DMS 273 (cell line): Measurements from ENCODE around the gene ATF7IP2.
"Not testable (repeated sequence)": the region's sequence is repeated elsewhere in the genome, so short reads cannot be mapped to it uniquely, and the experiment has no call there.

Experiments used
- DNase-seq: peaks from one replicate; lab custom pipeline; 2025; ENCODE audit not compliant: unreplicated experiment; lab: John Stamatoyannopoulos, UW

Gene ATF7IP2

DNA sequence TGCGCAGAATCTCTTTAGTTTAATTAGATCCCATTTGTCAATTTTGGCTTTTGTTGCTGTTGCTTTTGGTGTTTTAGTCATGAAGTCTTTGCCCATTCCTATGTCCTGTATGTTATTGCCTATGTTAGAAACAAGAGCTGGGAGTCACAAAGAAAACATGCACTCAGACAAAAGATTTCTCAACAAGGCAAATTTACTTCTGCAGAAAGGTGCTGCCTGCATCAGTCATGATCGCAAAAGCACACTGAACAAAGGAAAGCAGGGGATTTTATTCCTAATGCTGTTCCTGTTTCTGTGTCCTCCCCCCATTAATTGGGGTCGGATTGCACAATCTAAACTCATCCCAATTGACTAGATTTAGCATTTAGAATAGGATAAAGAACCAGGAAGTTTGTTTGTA, 55.9 kb downstream of the ATF7IP2 start:
- no peak for DNase-seq

DNA sequence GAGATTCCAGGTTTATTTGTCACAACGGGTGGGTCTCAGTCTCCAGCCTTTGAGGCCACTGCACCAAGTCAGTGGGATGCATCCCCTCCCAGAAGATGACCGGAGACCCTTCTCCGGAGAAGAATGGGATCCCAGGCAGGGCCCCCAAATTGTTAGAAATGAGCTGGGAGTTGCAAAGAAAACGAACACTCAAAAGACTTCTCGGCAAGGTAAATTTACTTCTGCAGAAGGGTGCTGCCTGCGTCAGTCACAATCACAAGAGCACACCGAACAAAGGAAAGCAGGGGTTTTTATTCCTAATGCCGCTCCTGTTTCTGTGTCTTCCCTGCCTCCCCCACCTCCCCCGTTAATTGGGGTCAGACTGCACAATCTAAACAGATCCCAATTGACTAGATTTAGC, 61.4 kb downstream of the ATF7IP2 start:
- no peak for DNase-seq

DNA sequence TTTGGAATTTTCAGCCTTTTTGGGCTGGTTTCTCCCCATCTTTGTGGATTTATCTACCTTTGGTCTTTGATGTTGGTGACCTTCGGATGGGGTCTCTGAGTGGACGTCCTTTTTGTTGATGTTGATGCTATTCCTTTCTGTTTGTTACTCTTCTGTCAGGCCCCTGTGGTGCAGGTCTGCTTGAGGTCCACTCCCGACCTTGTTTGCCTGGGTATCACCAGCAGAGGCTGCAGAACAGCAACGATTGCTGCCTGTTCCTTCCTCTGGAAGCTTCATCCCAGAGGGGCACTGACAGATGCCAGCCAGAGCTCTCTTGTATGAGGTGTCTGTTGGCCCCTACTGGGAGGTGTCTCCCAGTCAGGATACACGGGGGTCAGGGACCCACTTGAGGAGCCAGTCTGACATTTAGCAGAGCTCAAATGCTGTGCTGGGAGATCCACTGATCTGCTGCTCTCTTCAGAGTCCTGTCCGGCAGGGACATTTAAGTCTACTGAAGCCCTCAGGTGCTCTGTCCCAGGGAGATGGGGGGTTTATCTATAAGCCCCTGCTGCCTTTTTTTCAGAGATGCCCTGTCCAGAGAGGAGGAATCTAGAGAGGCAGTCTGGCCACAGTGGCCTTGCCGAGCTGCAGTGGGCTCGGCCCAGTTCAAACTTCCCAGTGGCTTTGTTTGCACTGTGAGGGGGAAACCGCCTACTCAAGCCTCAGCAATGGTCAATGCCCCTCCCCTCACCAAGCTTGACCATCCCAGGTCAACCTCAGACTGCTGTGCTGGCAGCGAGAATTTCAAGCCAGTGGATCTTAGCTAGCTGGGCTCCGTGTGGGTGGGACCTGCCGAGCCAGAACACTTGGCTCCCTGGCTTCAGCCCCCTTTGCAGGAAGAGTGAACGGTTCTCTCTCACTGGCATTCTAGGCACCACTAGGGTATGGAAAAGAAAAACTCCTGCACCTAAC, 66.6 kb downstream of the ATF7IP2 start:
- not testable (repeated sequence) for DNase-seq

DNA sequence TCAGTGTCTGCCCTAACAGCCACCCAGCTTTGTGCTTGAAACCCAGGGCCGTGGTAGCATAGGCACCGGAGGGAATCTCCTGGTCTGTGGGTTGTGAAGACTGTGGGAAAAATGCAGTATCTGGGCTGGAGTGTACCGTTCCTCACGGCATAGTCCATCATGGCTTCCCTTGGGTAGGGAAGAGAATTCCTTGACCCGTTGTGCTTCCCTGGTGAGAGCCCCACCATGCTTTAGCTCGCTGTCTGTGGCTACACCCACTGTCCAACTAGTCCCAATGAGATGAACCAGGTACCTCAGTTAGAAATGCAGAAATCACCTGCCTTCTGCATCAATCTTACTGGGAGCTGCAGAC, 67.3 kb downstream of the ATF7IP2 start:
- DNase-seq: no peak

DNA sequence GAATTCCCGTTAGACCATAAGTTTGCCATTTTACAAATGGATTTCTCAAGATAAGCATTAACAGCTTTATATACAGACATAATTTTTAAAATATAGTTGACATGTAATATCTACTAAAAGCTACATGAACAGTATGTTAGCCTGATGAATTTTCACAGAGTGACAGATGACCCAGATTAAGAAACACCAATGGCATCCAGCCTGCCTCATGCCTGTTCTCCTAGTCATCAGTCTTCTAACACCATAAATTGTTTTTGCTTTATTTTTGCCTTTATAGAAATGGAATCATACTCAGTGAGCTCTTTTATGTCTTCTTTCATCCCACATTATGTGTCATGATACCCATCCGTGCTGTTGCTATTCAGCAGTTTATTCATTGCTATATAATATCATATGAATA, 80.0 kb downstream of the ATF7IP2 start:
- no peak for DNase-seq

DNA sequence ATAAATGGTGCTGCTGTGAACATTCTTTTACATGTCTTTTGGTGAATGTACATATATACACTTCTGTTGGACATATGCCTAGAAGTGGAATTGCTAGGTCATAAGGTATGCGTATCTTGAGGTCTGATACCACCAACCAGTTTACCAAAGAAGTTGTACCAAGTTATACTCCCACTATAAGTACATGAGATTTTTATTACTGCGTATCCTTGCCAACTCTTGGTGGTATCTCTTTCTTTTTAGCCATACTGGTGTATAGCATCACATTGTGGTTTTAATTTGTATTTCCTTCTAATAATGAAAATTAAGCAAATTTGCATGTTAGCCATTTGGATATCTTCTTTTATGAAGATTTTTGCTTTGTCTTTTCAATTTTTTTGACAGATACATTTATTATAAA, 80.5 kb downstream of the ATF7IP2 start:
- no peak for DNase-seq

DNA sequence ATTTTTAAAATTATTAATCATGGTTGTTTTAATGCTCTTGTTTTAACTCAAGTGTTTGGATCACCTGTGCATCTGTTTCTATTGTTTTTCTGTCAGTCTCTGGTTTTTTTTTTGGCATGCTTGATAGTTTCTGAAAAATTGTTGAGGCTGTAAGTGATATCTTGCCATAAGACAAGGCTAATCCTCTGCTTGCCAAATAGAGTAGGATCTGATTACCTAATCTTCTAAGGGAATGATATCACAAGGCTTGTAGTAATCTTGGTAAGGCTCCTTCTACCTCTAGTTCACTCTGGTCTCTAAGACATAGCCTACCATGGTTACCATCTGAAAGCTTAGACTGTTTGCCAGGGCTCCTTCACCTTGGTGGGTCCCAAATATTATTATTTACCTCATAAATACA, 81.0 kb downstream of the ATF7IP2 start:
- no peak for DNase-seq

DNA sequence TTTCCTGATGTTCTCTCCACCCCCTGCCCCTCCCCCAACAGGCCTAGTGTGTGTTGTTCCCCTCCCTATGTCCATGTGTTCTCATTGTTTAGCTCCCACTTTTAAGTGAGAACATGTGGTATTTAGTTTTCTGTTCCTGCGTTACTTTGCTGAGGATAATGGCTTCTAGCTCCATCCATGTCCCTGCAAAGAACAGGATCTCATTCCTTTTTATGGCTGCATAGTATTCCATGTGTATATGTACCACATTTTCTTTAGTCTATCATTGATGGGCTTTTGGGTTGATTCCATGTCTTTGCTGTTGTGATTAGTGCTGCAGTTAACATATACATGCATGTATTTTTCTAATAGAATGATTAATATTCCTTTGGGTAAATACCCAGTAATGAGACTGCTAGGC, 90.8 kb downstream of the ATF7IP2 start:
- DNase-seq: not testable (repeated sequence)

DNA sequence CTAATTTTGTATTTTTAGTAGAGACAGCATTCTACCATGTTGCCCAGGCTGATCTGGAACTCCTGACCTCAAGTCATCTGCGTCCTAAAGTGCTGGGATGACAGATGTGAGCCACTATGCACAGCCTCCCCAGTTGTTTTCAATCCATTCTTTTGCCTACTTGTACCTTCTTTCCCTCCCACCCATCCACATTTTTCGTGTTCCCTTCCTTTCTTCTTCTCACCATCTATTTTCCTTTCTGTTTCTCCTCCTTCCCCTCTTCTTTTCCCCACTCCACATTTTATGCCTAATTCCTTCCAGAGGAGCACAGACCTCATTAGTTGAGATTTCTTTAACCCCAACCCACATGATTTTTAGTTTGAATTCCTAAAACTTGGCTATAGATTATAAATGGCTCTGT, 94.3 kb downstream of the ATF7IP2 start:
- DNase-seq: no peak

DNA sequence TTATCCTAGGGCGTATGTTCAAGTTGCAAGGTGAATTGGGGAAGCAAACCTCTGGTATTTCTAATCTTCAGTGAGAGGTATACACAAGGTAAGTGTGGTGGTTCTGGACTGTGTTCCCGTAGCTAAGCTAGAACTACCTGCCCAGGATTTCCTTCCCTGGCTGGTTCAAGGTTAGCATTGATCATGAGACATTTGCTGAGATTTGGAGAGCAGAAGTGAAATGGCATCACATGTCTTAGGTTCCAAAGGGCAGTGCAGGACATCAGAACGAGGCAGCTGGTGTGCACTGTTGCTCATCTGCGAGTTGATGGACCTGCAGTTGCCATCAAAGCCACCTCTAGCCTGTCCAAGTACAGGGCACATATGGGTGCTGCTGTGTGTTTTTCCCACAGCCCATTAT, 99.3 kb downstream of the ATF7IP2 start:
- no peak for DNase-seq

DNA sequence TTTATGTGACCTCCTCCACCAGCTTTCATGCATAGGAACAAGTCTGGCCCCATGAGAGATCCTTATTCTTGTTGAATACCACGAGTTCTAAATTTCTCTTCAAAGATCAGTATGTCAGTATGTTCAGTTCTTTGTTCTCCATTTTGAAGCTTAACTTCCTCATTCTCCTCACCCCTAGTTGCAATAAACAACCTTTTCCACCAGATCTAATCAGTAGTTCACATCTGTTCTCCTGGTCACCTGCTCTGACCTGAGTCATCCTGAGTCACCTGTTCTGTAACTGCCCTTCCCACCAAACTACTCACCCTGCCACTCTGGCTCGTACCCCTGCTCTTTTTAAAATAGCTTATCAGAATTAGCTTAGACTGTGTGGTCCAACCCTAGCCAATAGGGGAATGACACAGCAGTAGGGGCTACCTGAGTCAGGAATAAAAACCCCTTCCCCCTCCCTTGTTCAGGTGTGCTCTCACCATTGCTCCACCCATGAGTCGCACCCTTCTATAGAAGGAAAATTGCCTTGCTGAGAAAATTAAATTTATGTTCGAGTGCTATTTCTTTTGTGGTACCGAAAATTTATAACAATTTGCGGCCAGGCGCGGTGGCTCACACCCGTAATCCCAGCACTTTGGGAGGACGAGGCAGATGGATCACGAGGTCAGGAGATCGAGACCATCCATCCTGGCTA, 100.0 kb downstream of the ATF7IP2 start:
- no peak for DNase-seq

DNA sequence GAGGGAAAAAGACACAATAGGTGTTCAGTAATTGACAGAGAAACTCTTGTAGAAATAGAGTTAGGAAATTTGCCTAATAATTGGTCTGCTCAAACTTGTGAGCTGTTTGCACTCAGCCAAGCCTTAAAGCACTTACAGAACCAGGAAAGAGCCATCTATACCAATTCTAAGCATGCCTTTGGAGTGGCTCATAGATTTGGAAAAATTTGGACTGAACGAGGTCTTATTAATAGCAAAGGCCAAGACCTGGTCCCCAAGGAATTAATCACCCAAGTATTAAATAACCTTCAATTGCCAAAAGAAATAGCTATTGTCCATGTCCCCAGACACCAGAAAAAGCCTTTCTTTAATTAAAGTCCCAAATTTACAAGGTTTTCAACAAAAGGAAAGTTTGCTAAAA, 104.3 kb downstream of the ATF7IP2 start:
- no peak for DNase-seq

DNA sequence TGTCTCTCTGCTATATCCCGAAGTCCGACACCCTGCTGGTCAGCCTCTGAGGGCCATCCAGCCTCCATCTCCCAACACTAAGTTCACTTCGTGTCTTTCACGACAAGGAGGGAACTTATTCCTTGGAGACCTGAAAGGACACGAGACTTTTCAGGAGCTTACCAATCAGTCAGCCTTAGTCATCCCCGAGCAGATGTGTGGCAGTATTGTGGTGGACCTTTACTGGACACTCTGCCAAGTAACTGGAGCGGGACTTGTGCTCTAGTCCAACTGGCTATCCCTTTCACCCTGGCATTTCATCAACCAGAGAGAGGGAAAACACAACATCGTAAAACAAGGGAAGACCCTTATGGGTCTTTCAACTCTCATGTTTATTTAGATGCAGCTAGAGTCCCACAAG, 107.4 kb downstream of the ATF7IP2 start:
- no peak for DNase-seq

DNA sequence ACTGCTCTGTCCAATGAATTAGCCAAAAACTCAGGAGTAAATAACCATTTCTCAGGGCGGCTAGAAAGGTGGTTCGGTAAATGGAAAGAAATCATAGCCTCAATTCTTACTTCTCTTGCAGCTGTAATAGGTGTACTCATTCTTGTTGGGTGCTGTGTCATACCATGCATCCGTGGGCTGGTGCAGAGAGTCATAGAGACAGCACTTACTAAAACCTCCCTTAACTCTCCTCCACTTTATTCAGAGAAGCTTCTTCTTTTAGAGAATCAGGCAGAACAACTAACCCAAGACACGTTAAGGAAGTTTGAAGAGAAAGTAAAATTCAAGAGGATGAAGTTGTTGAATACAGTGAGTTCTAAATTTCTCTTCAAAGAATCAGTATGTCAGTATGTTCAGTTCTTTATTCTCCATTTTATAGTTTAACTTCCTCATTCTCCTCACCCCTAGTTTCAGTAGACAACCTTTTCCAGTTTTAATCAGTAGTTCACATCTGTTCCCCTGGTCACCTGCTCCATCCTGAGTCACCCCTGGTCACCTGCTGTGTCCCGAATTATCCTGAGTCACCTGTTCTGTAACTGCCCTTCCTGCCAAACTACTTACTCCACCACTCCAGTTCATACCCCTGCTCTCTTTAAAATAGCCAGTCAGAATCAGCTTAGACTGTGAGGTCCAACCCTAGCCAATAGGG, 108.6 kb downstream of the ATF7IP2 start:
- DNase-seq: no peak

DNA sequence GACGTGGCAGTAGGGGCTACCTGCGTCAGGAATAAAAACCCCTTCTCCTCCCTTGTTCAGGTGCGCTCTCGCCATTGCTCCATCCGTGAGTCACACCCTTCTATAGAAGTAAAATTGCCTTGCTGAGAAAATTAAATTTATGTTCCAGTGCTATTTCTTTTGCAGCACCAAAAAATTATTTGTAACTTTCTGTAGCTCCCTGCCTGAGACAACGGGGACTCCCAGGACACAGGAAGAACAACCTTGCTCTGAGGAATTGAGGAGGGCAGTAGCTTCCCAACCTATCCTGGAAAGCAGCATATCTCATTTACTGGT, 109.1 kb downstream of the ATF7IP2 start:
- no peak for DNase-seq

DNA sequence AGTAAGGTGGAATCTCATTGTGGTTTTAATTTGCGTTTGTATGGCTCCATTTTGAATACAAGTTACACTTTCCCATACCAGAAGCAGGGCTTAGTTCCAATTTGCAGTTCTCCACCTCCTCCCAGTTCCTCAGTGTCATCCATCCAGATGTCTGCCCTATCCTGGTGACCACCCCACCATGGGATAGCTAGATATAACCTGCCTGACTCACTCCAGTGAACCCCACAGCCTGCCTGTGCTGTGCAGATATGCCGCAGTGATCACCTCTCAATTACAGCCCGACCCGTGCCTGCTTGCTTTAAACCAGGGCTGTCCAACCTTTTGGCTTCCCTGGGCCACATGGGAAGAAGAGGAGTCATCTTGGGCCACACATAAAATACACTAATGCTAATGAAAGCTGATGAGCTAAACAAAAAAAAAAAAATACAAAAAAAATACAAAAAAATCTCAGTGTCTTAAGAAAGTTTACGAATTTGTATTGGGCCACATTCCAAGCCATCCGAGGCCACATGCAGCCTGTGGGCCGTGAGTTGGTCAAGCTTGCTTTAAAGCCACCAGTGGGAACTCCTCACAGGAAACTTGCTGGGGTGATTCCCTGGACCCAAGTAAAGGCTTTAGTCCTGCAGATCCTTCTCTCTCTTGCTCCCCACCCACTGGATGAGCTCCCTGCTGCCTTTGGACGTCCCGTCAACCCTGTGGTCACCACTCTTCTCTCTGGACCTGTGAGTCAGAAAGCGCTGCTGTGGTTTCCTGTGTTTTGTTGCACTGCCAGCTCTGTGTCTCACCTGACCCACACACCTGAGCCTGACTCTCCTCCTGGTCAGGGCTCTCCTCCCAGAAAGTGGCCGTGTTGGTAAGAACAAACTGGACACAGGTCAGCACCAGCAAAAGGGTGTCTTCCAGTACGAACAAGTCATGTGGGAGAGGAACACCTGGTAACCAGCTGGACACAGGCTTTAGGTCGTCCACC, 111.6 kb downstream of the ATF7IP2 start:
- no peak for DNase-seq

DNA sequence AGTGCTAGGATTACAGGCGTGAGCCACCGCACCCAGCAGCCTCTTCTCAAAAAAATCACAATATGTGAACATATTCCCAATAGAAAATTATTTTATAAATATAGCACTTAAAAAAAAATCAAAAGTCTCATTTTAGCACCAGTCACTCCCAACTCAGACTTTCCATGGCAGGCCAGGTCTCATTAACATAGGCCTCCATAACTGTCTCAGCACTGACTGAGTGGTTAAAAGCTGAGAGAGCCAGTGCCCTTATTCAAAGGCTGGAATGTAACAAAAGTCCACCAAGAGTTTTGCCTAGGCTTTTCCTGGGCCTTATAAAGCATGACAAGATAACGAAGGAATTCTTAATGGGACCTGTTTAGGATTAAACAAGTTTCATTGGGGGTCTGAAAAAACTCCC, 114.7 kb downstream of the ATF7IP2 start:
- DNase-seq: no peak

DNA sequence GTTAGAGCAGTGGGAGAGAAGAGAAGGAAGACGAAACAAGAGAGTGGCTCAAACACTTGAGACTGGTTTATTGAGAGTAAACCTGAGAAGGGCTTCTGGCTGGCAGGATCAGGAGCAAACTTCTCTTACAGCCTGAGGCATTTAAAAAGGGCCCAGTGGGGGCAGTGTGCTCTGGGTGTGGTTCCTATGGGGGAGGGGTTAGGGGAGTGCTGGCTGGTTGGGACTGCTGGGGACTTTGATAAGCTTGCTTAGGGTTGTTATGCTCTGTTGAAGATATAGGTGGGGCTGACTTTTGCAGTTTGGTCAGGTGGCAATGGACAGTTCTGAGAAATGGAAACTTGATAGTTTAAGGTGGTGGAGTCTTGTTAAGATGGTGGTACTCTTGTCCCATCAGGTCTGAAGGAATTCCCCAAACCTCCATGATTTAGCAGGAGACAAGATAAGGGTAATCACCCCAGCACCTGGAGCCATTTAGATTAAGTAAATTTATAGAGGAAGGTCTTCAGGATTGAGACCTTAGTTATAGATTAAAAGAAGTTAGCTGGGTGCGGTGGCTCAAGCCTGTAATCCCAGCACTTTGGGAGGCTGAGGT, 115.3 kb downstream of the ATF7IP2 start:
- DNase-seq: peak; percentile 12

DNA sequence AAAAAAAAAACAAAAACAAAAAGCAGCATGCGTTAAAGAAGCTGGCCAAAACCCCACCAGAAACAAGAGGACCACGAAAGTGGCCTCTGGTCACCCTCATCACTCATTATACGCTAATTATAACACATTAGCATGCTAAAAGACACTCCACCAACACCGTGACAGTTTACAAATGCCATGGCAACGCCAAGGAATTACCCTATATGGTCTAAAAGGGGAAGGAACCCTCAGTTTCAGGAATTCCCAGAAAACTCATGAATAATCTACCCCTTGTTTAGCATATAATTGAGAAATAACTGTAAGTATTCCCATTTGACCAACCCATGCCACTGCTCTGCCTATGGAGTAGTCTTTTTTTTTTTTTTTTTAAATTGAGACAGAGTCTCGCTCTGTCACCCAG, 116.9 kb downstream of the ATF7IP2 start:
- DNase-seq: no peak

DNA sequence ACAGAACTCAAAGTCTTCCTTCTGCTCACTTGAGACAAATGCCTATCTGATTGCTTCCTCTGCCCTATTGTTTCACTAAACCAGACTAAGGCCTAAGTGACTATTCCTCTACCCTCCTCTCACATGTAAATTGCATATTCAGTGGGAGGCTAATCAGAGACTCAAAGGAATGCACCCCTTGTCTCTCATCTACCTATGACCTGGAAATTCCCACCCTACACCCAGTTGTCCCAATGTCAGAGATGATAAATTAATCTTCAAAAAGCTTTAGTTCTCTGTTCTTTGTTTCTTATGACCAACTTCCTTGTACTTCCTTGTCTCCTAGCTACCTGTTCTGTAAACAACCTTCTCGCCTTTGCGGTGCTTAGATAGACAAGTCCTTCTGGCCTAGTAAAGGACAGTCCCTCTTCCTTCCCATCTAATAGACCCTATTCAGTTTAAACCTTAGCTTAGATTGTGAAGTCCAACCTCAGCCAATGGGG, 118.6 kb downstream of the ATF7IP2 start:
- DNase-seq: no peak
